HepG2 (cell line): ENCODE results near the gene ARL16. TPM values are rescaled to one million over a fixed set of nuclear protein-coding genes. Genes with fewer than 3 reads are reported as not detected.

Source experiments
- CREB3 ChIP-seq: sonication (generic); formaldehyde crosslinking; IDR thresholded peaks from 2 replicates; pipeline ENCODE4 v1.5.0; 2020; ENCODE audit warnings: missing genetic modification reagents
- DPF2 ChIP-seq: sonication (generic); formaldehyde crosslinking; IDR thresholded peaks from 2 replicates; pipeline ENCODE4 v1.4.0; 2020; ENCODE audit warnings: mild to moderate bottlenecking, low read depth, missing genetic modification reagents, borderline replicate concordance
- EED ChIP-seq: sonication (generic); formaldehyde crosslinking; IDR thresholded peaks from 2 replicates; pipeline ENCODE4 v1.5.0; 2020; ENCODE audit warnings: mild to moderate bottlenecking, missing genetic modification reagents
- GLMP ChIP-seq: sonication (generic); formaldehyde crosslinking; IDR thresholded peaks from 2 replicates; pipeline ENCODE4 v1.9.0; 2021; ENCODE audit warnings: missing genetic modification reagents, mild to moderate bottlenecking, borderline replicate concordance
- GPN1 ChIP-seq: sonication (generic); formaldehyde crosslinking; IDR thresholded peaks from 2 replicates; pipeline ENCODE4 v1.5.1; 2020; ENCODE audit warnings: missing genetic modification reagents, borderline replicate concordance
- HNRNPL ChIP-seq: fragments of 200-400 bp; formaldehyde crosslinking; IDR thresholded peaks from 2 replicates; pipeline ENCODE4 v1.6.1; 2017; ENCODE audit warnings: mild to moderate bottlenecking, low read depth, low read length
- KDM4B ChIP-seq: sonication (generic); formaldehyde crosslinking; IDR thresholded peaks from 2 replicates; pipeline ENCODE4 v1.4.0; 2020; ENCODE audit warnings: missing genetic modification reagents
- KLF12 ChIP-seq: sonication (generic); formaldehyde crosslinking; IDR thresholded peaks from 2 replicates; pipeline ENCODE4 v1.4.0; 2020; ENCODE audit warnings: missing genetic modification reagents, borderline replicate concordance
- MEF2D ChIP-seq: sonication (generic); formaldehyde crosslinking; IDR thresholded peaks from 2 replicates; pipeline ENCODE4 v1.5.1; 2020; ENCODE audit warnings: mild to moderate bottlenecking, missing genetic modification reagents
- MIER2 ChIP-seq: IDR thresholded peaks from 2 replicates; pipeline ENCODE4 v1.6.1; 2016; ENCODE audit warnings: missing biosample characterization, missing genetic modification reagents
- NFE2L2 ChIP-seq: fragments of 150-350 bp; IDR thresholded peaks from 2 replicates; pipeline ENCODE4 v1.6.1; 2014; ENCODE audit warnings: low read length
- NR2F1 ChIP-seq, 2 experiments: fragments of 450-650 bp in 1 of 2; formaldehyde crosslinking in 1 of 2; IDR thresholded peaks; 2 replicates each; pipeline versions ENCODE4 v1.5.0 to v1.6.1; 2016 to 2020; ENCODE audit warnings: mild to moderate bottlenecking in 1 of 2, missing compliant biosample characterization in 1 of 2, missing genetic modification reagents in 1 of 2, moderate library complexity in 1 of 2
- PAWR ChIP-seq: sonication (generic); formaldehyde crosslinking; IDR thresholded peaks from 2 replicates; pipeline ENCODE4 v1.4.0; 2020; ENCODE audit warnings: missing genetic modification reagents, mild to moderate bottlenecking, borderline replicate concordance
- RNF2 ChIP-seq: fragments of 450-650 bp; conservative IDR thresholded peaks from 2 replicates; pipeline ENCODE4 v1.6.1; 2016; ENCODE audit warnings: low read depth
- SMARCE1 ChIP-seq: fragments of 450-650 bp; IDR thresholded peaks from 2 replicates; pipeline ENCODE4 v1.6.1; 2017; ENCODE audit warnings: borderline replicate concordance
- SOX5 ChIP-seq: IDR thresholded peaks from 2 replicates; pipeline ENCODE4 v1.6.1; 2016; ENCODE audit warnings: borderline replicate concordance
- TEAD3 ChIP-seq: optimal IDR thresholded peaks from 2 replicates; pipeline ENCODE3; 2016; ENCODE audit warnings: borderline replicate concordance
- XRCC5 ChIP-seq: fragments of 200-400 bp; formaldehyde crosslinking; optimal IDR thresholded peaks from 2 replicates; pipeline ENCODE3; 2017; ENCODE audit warnings: mild to moderate bottlenecking, low read length
- ZNF143 ChIP-seq: sonication (generic); formaldehyde crosslinking; IDR thresholded peaks from 2 replicates; pipeline ENCODE4 v1.4.0; 2020; ENCODE audit warnings: missing genetic modification reagents
- ZNF296 ChIP-seq: sonication (generic); formaldehyde crosslinking; conservative IDR thresholded peaks from 2 replicates; pipeline ENCODE4 v1.5.0; 2020; ENCODE audit warnings: mild to moderate bottlenecking, missing genetic modification reagents
- ZNF510 ChIP-seq: sonication (generic); formaldehyde crosslinking; IDR thresholded peaks from 2 replicates; pipeline ENCODE4 v1.4.0; 2020; ENCODE audit warnings: low read depth, mild to moderate bottlenecking, missing genetic modification reagents
- ZNF512 ChIP-seq: sonication (generic); formaldehyde crosslinking; IDR thresholded peaks from 2 replicates; pipeline ENCODE4 v1.4.0; 2020; ENCODE audit warnings: mild to moderate bottlenecking, missing genetic modification reagents
- ZNF567 ChIP-seq: sonication (generic); formaldehyde crosslinking; IDR thresholded peaks from 2 replicates; pipeline ENCODE4 v1.8.1; 2023; ENCODE audit warnings: mild to moderate bottlenecking, missing genetic modification reagents, borderline replicate concordance
- ZNF615 ChIP-seq: sonication (generic); formaldehyde crosslinking; IDR thresholded peaks from 2 replicates; pipeline ENCODE4 v1.5.0; 2020; ENCODE audit warnings: mild to moderate bottlenecking, missing genetic modification reagents, borderline replicate concordance
- ZNF737 ChIP-seq: sonication (generic); formaldehyde crosslinking; IDR thresholded peaks from 2 replicates; pipeline ENCODE4 v1.5.0; 2020; ENCODE audit warnings: missing genetic modification reagents, mild to moderate bottlenecking, borderline replicate concordance
- ZNF792 ChIP-seq: IDR thresholded peaks from 2 replicates; pipeline ENCODE4 v1.6.1; 2016
- ZSCAN25 ChIP-seq: sonication (generic); formaldehyde crosslinking; IDR thresholded peaks from 2 replicates; pipeline ENCODE4 v1.8.0; 2022; ENCODE audit warnings: mild to moderate bottlenecking, missing genetic modification reagents
- ZSCAN29 ChIP-seq: sonication (generic); formaldehyde crosslinking; conservative IDR thresholded peaks from 2 replicates; pipeline ENCODE4 v1.4.0; 2020; ENCODE audit warnings: mild to moderate bottlenecking, missing genetic modification reagents
- polyA plus RNA-seq, 8 experiments: library from polyadenylated mRNA; depleted of rRNA in 3 of 8; stranded (reverse) in 7 of 8; unstranded in 1 of 8; fragments of >200 nt; fragmentation: Illumina TruSeq in 4 of 8; extraction: Trizol in 4 of 8; gene quantifications; 2 replicates each; pipeline versions ENCODE4 v1.2.1 to v1.2.3, GENCODE V29; 2011 to 2016; ENCODE audit warnings: low read depth in 4 of 8, missing spikeins in 1 of 8, mixed read lengths in 1 of 8; ENCODE audit not compliant: insufficient read depth in 1 of 8
- total RNA-seq, 5 experiments: library from RNA; depleted of rRNA; stranded (reverse); fragments of >200 nt; fragmentation: Illumina TruSeq; extraction: Trizol; gene quantifications; 2 replicates each; pipeline ENCODE4 v1.2.3, GENCODE V29; 2016; ENCODE audit warnings: low read depth in 1 of 5

The ARL16 gene
- total and polyA plus RNA-seq, 2 of the 13 experiments (the other 11 are each of a cell fraction or from before 2014, with no cell fraction given), result 20.8 to 30.8 TPM

- TF ChIP-seq DPF2 (CRISPR knock-in tag) (no peak), NFE2L2 (no peak), XRCC5 (peak; percentile 47), GPN1 (CRISPR knock-in tag) (no peak), ZNF792 (CRISPR knock-in tag) (no peak), HNRNPL (0 out of 2 replicates have a peak, but pooled peaks have one; percentile 11), TEAD3 (CRISPR knock-in tag) (no peak), ZNF512 (no peak), ZNF567 (CRISPR knock-in tag) (no peak), ZSCAN29 (CRISPR knock-in tag) (no peak), ZNF737 (CRISPR knock-in tag) (no peak), ZSCAN25 (no peak), MEF2D (CRISPR knock-in tag) (no peak), MIER2 (CRISPR knock-in tag) (no peak), KDM4B (no peak), ZNF296 (CRISPR knock-in tag) (no peak), SMARCE1 (no peak), ZNF510 (CRISPR knock-in tag) (no peak), NR2F1 (CRISPR knock-in tag; IDR thresholded peaks at IDR 0.05) (no peak), CREB3 (no peak), EED (CRISPR knock-in tag) (0 out of 2 replicates have a peak, but pooled peaks have one; percentile 41), ZNF615 (CRISPR knock-in tag) (no peak), ZNF143 (CRISPR knock-in tag) (peak; percentile 52), RNF2 (no peak), PAWR (CRISPR knock-in tag) (no peak), GLMP (CRISPR knock-in tag) (no peak), SOX5 (no peak), KLF12 (CRISPR knock-in tag) (peak; percentile 56; the same call in 1 of the 2 replicates)
Observed at GRCh38 chr17:81701288-81702071, 17.9 kb upstream of the ARL16 start (continued).
